Neural progenitor cell (in vitro differentiated cells): ENCODE results near the gene BTBD18. TPM values are rescaled to one million over a fixed set of nuclear protein-coding genes. Genes with fewer than 3 reads are reported as not detected.

Experiments
- DNase-seq: peaks from one replicate; pipeline ENCODE4 v3.0.0-alpha.2; 2016; ENCODE audit warnings: low spot score
- H2AFZ ChIP-seq: fragments of 200-600 bp; sonication (generic); replicated peaks from 2 replicates; pipeline ENCODE4 v1.6.1; 2016; ENCODE audit warnings: antibody characterized with exemption
- H3F3A ChIP-seq: fragments of 200-600 bp; sonication (generic); 2 replicates; pipeline ENCODE4 v1.6.1; 2016; ENCODE audit warnings: antibody characterized with exemption, low read depth
- H3K27ac ChIP-seq: fragments of 200-600 bp; sonication (generic); 2 replicates; pipeline ENCODE4 v1.5.1; 2016; ENCODE audit warnings: mild to moderate bottlenecking
- H3K27me3 ChIP-seq: fragments of 200-600 bp; sonication (generic); 2 replicates; pipeline ENCODE4 v1.6.1; 2016; ENCODE audit warnings: mild to moderate bottlenecking, moderate library complexity
- H3K36me3 ChIP-seq: fragments of 200-600 bp; sonication (generic); 2 replicates; pipeline ENCODE4 v1.5.1; 2016
- H3K4me1 ChIP-seq: fragments of 200-600 bp; sonication (generic); 2 replicates; pipeline ENCODE4 v1.6.1; 2016; ENCODE audit warnings: mixed run types
- H3K4me2 ChIP-seq: fragments of 200-600 bp; sonication (generic); 2 replicates; pipeline ENCODE4 v1.6.1; 2016
- H3K4me3 ChIP-seq: fragments of 200-600 bp; sonication (generic); 2 replicates; pipeline ENCODE4 v1.5.1; 2016
- H3K79me2 ChIP-seq: fragments of 200-600 bp; sonication (generic); 2 replicates; pipeline ENCODE4 v1.6.1; 2016; ENCODE audit warnings: low read depth
- H3K9ac ChIP-seq: fragments of 200-600 bp; sonication (generic); 2 replicates; pipeline ENCODE4 v1.6.1; 2016
- H3K9me3 ChIP-seq: fragments of 200-600 bp; sonication (generic); 2 replicates; pipeline ENCODE4 v1.5.1; 2016; ENCODE audit warnings: low read depth
- H4K20me1 ChIP-seq: fragments of 200-600 bp; sonication (generic); 2 replicates; pipeline ENCODE4 v1.6.1; 2016; ENCODE audit warnings: low read depth
- H3K27ac Mint-ChIP-seq: 3 replicates; pipeline ENCODE4 v1.8.0; 2021; ENCODE audit warnings: mixed read lengths
- H3K27me3 Mint-ChIP-seq: 2 replicates; pipeline ENCODE4 v1.8.0; 2022; ENCODE audit warnings: low read depth, mild to moderate bottlenecking, inconsistent platforms, moderate library complexity, mixed read lengths; ENCODE audit not compliant: insufficient read depth
- H3K36me3 Mint-ChIP-seq: 3 replicates; pipeline ENCODE4 v1.8.0; 2021; ENCODE audit warnings: mixed read lengths
- H3K4me1 Mint-ChIP-seq: 3 replicates; pipeline ENCODE4 v1.8.0; 2021; ENCODE audit warnings: mixed read lengths
- H3K4me3 Mint-ChIP-seq: 3 replicates; pipeline ENCODE4 v1.8.0; 2021; ENCODE audit warnings: mild to moderate bottlenecking, moderate library complexity, mixed read lengths
- H3K9me3 Mint-ChIP-seq: 3 replicates; pipeline ENCODE4 v1.8.0; 2020; ENCODE audit warnings: mixed read lengths
- EZH2 ChIP-seq: fragments of 200-600 bp; sonication (generic); IDR thresholded peaks from 2 replicates; pipeline ENCODE4 v1.6.1; 2017; ENCODE audit warnings: antibody characterized with exemption, mild to moderate bottlenecking, moderate library complexity
- EZH2phosphoT487 ChIP-seq: fragments of 200-600 bp; sonication (generic); IDR thresholded peaks from 2 replicates; pipeline ENCODE4 v1.6.1; 2017; ENCODE audit warnings: antibody characterized with exemption
- total RNA-seq: library from RNA; depleted of rRNA; stranded (reverse); fragments of >200 nt; gene quantifications from 2 replicates; pipeline ENCODE4 v1.2.3, GENCODE V29; 2015; ENCODE audit warnings: low replicate concordance
- TF ChIP-seq, protein P1 (sequence below): fragments of 200-600 bp; sonication (generic); IDR thresholded peaks from 2 replicates; pipeline ENCODE4 v1.5.1; 2017; ENCODE audit warnings: antibody characterized with exemption, mild to moderate bottlenecking

The BTBD18 gene
- total RNA-seq, 1 donor from 2014 or later: not detected

- Histone ChIP-seq H3K4me3 (no peak overlapping the region), H3K79me2 (peaks cover 100% of the 10 kb centered on the region), H3K27ac (no peak overlapping the region), H3K9ac (no peak overlapping the region), H3K27me3 (no peaks in the 10 kb centered on the region), H3K9me3 (no peaks in the 10 kb centered on the region), H3K36me3 (no peaks in the 10 kb centered on the region), H3F3A (peaks cover 40% of the 10 kb centered on the region), H3K4me2 (no peak overlapping the region), H2AFZ (no peak overlapping the region), H4K20me1 (peaks cover 94% of the 10 kb centered on the region), H3K4me1 (peaks cover 30% of the 10 kb centered on the region)
- TF ChIP-seq, protein P1, sequence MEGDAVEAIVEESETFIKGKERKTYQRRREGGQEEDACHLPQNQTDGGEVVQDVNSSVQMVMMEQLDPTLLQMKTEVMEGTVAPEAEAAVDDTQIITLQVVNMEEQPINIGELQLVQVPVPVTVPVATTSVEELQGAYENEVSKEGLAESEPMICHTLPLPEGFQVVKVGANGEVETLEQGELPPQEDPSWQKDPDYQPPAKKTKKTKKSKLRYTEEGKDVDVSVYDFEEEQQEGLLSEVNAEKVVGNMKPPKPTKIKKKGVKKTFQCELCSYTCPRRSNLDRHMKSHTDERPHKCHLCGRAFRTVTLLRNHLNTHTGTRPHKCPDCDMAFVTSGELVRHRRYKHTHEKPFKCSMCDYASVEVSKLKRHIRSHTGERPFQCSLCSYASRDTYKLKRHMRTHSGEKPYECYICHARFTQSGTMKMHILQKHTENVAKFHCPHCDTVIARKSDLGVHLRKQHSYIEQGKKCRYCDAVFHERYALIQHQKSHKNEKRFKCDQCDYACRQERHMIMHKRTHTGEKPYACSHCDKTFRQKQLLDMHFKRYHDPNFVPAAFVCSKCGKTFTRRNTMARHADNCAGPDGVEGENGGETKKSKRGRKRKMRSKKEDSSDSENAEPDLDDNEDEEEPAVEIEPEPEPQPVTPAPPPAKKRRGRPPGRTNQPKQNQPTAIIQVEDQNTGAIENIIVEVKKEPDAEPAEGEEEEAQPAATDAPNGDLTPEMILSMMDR: no peak
- TF ChIP-seq EZH2phosphoT487: no peak
- no peak for TF ChIP-seq EZH2
- Mint-ChIP-seq H3K27ac (no peak overlapping the region), H3K36me3 (peaks cover 15% of the 10 kb centered on the region), H3K27me3 (no peaks in the 10 kb centered on the region), H3K9me3 (peaks cover 7% of the 10 kb centered on the region), H3K4me1 (peaks cover 31% of the 10 kb centered on the region), H3K4me3 (no peak overlapping the region)
- DNase-seq: no peak
These were observed 20.9 kb upstream of the BTBD18 start for GRCh38 chr11:57772562-57772961.

DNA sequence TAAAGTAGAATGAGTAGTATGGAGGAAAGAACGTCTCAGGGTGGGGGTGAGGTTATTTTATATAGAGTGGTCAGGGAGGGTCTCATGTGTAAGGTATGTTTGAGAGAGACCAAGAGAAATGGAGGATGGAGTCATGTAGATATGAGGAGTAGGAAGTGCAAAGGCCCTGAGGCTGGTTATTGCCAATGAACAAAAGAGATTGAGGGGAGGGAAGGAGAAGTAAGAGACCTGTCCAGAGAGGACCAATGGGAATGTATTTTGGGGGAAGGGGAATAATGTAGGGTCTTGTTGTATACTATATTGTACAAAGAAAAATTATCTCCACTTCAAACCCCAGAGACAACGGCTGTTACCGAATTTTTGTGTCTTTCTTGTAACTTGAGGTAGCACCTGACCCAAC, 19.7 kb upstream of the BTBD18 start:
- no peaks in the 10 kb centered on the region for H3K27me3 ChIP-seq
- H3F3A ChIP-seq: peaks cover 28% of the 10 kb centered on the region
- no peak overlapping the region for H3K9ac ChIP-seq
- H3K27ac Mint-ChIP-seq: no peak overlapping the region
- peaks cover 93% of the 10 kb centered on the region for H4K20me1 ChIP-seq
- H3K4me3 Mint-ChIP-seq: no peak overlapping the region
- H3K4me1 ChIP-seq: peaks cover 21% of the 10 kb centered on the region
- peaks cover 24% of the 10 kb centered on the region for H3K36me3 Mint-ChIP-seq
- no peak overlapping the region for H3K4me2 ChIP-seq
- H3K4me1 Mint-ChIP-seq: peaks cover 23% of the 10 kb centered on the region
- no peaks in the 10 kb centered on the region for H3K9me3 ChIP-seq
- H3K4me3 ChIP-seq: no peak overlapping the region
- no peak overlapping the region for H2AFZ ChIP-seq
- DNase-seq: no peak
- no peaks in the 10 kb centered on the region for H3K27me3 Mint-ChIP-seq
- H3K36me3 ChIP-seq: no peaks in the 10 kb centered on the region
- peaks cover 100% of the 10 kb centered on the region for H3K79me2 ChIP-seq
- peaks cover 12% of the 10 kb centered on the region for H3K9me3 Mint-ChIP-seq
- H3K27ac ChIP-seq: no peak overlapping the region
- TF ChIP-seq, protein P1: no peak
- TF ChIP-seq EZH2phosphoT487 (no peak), EZH2 (no peak)

DNA sequence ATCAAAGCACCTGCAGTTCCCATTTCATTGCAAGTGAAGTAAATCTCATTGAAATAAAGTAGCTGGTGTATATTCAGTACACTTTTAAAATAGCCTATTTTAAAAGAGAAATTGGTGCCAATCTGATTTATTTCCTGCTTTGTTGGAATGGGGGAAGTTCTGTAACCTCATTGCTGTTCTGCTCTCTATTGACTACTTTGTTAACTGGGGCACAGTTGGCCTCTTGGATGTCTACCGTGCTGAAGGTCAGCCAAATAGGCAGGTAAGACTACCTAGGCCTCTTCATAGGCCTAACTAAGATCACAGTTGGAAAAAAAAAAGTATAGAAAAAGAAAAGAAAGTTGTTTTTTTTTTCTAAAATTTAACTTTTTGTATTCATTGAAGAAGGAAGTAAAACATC, 19.2 kb upstream of the BTBD18 start:
- H3K27ac Mint-ChIP-seq: no peak overlapping the region
- Histone ChIP-seq H2AFZ (no peak overlapping the region), H3K4me1 (peaks cover 21% of the 10 kb centered on the region), H3K36me3 (no peaks in the 10 kb centered on the region), H3K4me3 (no peak overlapping the region), H3K27ac (no peak overlapping the region), H3K27me3 (no peaks in the 10 kb centered on the region), H4K20me1 (peaks cover 93% of the 10 kb centered on the region), H3K4me2 (no peak overlapping the region), H3F3A (peaks cover 23% of the 10 kb centered on the region), H3K79me2 (peaks cover 100% of the 10 kb centered on the region), H3K9ac (no peak overlapping the region), H3K9me3 (no peaks in the 10 kb centered on the region)
- TF ChIP-seq, protein P1: no peak
- TF ChIP-seq EZH2phosphoT487 (no peak), EZH2 (no peak)
- peaks cover 20% of the 10 kb centered on the region for H3K4me1 Mint-ChIP-seq
- no peaks in the 10 kb centered on the region for H3K27me3 Mint-ChIP-seq
- peaks cover 12% of the 10 kb centered on the region for H3K9me3 Mint-ChIP-seq
- DNase-seq: no peak
- peaks cover 25% of the 10 kb centered on the region for H3K36me3 Mint-ChIP-seq
- no peak overlapping the region for H3K4me3 Mint-ChIP-seq
